ENCODE data around the gene NUAK1.

The NUAK1 gene

GRCh38 chr12:106171117-106171750 is 32.5 kb upstream of the NUAK1 start:
- Histone ChIP-seq H3K4me1 (ENCODE audit: control insufficient read depth, insufficient read depth, low read length) (no peaks in the 10 kb centered on the region), H3K4me3 (ENCODE audit: low read depth, low read length) (no peak overlapping the region), H3K9ac (ENCODE audit: low read depth, low read length) (no peak overlapping the region), H3K27me3 (ENCODE audit: control insufficient read depth, insufficient read depth, low read length) (no peaks in the 10 kb centered on the region), H3K9me3 (ENCODE audit: control insufficient read depth, insufficient read depth, low read length) (no peaks in the 10 kb centered on the region), H3K36me3 (ENCODE audit: control insufficient read depth, insufficient read depth, low read length) (no peaks in the 10 kb centered on the region)

DNA sequence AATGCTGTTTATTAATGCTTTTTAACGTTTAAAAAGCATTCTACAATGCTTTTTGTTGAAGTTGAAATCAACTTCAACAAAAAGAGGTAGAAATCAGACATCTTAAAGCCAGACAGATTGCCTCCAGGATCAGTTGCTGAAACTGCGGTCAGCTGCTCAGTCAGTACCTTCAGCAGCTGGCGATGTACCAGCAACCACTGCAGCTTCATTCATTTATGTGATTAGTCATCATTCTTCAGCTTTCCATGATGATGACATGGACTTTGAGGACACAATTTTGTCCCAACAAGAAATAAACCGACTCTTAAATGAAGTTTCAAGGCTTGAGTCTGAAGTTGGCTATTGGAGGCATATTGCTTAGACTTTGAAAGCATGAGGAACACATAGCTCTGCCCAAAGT is 31.5 kb upstream of the NUAK1 start:
- Histone ChIP-seq H3K4me3 (ENCODE audit: low read depth, low read length) (no peak overlapping the region), H3K9me3 (ENCODE audit: control insufficient read depth, insufficient read depth, low read length) (no peaks in the 10 kb centered on the region), H3K27me3 (ENCODE audit: control insufficient read depth, insufficient read depth, low read length) (no peaks in the 10 kb centered on the region), H3K36me3 (ENCODE audit: control insufficient read depth, insufficient read depth, low read length) (no peaks in the 10 kb centered on the region), H3K9ac (ENCODE audit: low read depth, low read length) (no peak overlapping the region), H3K4me1 (ENCODE audit: control insufficient read depth, insufficient read depth, low read length) (no peaks in the 10 kb centered on the region)

GRCh38 chr12:106163712-106164111 is 25.0 kb upstream of the NUAK1 start:
- H3K9me3 ChIP-seq (ENCODE audit: control insufficient read depth, insufficient read depth, low read length), result no peaks in the 10 kb centered on the region
- H3K4me1 ChIP-seq (ENCODE audit: control insufficient read depth, insufficient read depth, low read length), result no peaks in the 10 kb centered on the region
- no peak overlapping the region for H3K4me3 ChIP-seq (ENCODE audit: low read depth, low read length)
- no peaks in the 10 kb centered on the region for H3K27me3 ChIP-seq (ENCODE audit: control insufficient read depth, insufficient read depth, low read length)
- no peaks in the 10 kb centered on the region for H3K36me3 ChIP-seq (ENCODE audit: control insufficient read depth, insufficient read depth, low read length)
- H3K9ac ChIP-seq (ENCODE audit: low read depth, low read length), result no peak overlapping the region

- Histone ChIP-seq H3K9ac (ENCODE audit: low read depth, low read length) (no peak overlapping the region), H3K4me1 (ENCODE audit: control insufficient read depth, insufficient read depth, low read length) (no peaks in the 10 kb centered on the region), H3K4me3 (ENCODE audit: low read depth, low read length) (no peak overlapping the region), H3K9me3 (ENCODE audit: control insufficient read depth, insufficient read depth, low read length) (no peaks in the 10 kb centered on the region), H3K27me3 (ENCODE audit: control insufficient read depth, insufficient read depth, low read length) (no peaks in the 10 kb centered on the region), H3K36me3 (ENCODE audit: control insufficient read depth, insufficient read depth, low read length) (no peaks in the 10 kb centered on the region)
These were observed 22.7 kb upstream of the NUAK1 start for GRCh38 chr12:106161491-106161890.

DNA sequence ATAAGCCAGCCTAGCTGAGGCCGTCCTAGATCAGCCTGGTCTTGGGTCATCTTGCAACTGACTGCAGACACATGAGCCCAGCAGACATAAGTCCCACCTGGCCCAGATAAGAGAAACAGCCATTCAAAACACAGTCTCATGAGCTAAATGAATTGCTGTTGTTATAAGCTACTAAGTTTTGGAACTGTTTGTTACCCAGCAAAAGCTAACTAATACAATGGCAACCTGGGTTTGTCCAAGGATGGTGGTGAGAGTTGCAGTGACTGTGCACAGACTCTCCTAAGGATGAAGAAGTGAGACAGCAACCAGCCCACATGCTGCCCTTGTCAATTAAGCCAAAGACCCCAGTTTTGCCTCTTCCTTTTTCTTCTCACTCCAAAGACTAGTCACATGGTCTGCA is 22.2 kb upstream of the NUAK1 start:
- Histone ChIP-seq H3K36me3 (ENCODE audit: control insufficient read depth, insufficient read depth, low read length) (no peaks in the 10 kb centered on the region), H3K27me3 (ENCODE audit: control insufficient read depth, insufficient read depth, low read length) (no peaks in the 10 kb centered on the region), H3K4me1 (ENCODE audit: control insufficient read depth, insufficient read depth, low read length) (no peaks in the 10 kb centered on the region), H3K4me3 (ENCODE audit: low read depth, low read length) (no peak overlapping the region), H3K9me3 (ENCODE audit: control insufficient read depth, insufficient read depth, low read length) (no peaks in the 10 kb centered on the region), H3K9ac (ENCODE audit: low read depth, low read length) (no peak overlapping the region)

DNA sequence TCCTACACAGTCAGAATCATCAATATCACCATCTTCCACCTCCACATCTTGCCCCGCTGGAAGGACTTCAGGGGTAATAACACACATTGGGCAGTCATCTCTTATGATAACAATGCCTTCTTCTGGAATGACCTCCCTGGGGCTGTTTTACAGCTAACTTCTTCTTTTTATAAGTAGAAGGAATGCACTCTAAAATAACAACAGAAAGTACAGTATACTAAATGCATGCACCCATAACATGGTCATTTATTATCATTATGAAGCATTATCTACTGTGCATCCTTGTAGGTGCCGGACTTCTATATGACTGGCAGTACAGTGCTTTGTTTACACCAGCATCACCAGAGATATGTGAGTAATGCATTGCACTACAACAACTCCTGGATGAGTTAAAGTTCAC is 19.0 kb upstream of the NUAK1 start:
- H3K36me3 ChIP-seq (ENCODE audit: control insufficient read depth, insufficient read depth, low read length), result no peaks in the 10 kb centered on the region
- H3K4me3 ChIP-seq (ENCODE audit: low read depth, low read length), result no peak overlapping the region
- no peaks in the 10 kb centered on the region for H3K4me1 ChIP-seq (ENCODE audit: control insufficient read depth, insufficient read depth, low read length)
- no peak overlapping the region for H3K9ac ChIP-seq (ENCODE audit: low read depth, low read length)
- H3K9me3 ChIP-seq (ENCODE audit: control insufficient read depth, insufficient read depth, low read length), result no peaks in the 10 kb centered on the region
- H3K27me3 ChIP-seq (ENCODE audit: control insufficient read depth, insufficient read depth, low read length), result no peaks in the 10 kb centered on the region

DNA sequence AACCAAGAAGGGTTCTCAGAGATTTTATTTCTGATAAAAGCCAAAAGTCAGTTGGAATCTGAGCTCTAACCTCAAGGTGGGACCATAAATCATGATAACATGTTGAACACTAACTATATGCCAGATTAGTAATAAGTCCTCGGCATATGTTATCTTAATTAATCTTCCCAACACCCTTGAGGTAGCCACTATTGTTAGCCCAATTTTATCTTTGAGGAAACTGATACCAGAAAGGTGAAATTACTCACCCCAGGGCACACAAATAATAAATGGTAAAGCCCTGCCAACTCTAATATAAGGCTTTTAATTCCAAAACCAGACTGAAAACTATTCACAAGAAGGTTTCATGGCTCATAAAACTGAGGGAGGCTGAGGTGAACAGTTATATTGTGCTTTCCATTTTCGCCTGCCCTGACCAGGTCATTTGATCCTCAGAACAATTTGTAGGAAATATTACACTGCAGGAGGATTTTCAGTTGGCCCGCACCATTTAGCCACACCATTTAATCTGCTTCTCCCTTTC is 16.1 kb upstream of the NUAK1 start:
- H3K27me3 ChIP-seq (ENCODE audit: control insufficient read depth, insufficient read depth, low read length), result no peaks in the 10 kb centered on the region

DNA sequence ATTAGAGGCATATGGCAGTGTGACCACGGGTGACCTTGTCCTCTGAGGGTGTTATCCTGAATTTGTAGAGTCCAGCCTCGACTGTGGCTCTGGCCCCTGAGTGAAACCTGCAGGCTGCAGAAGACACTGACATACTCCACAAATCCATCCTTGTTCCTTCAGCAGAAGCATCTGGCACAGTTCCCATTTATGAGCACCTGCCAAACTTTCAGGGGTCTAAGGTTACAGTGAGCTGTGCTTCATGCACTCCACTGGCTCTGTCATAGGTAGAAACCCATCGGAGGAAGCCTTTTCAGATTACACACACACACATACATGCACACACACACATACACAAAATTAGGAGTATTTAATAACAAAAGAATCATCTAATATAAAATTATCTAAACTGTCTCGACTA is 13.6 kb upstream of the NUAK1 start:
- H3K36me3 ChIP-seq (ENCODE audit: control insufficient read depth, insufficient read depth, low read length), result no peaks in the 10 kb centered on the region
- H3K9me3 ChIP-seq (ENCODE audit: control insufficient read depth, insufficient read depth, low read length), result no peaks in the 10 kb centered on the region
- no peaks in the 10 kb centered on the region for H3K4me1 ChIP-seq (ENCODE audit: control insufficient read depth, insufficient read depth, low read length)
- no peaks in the 10 kb centered on the region for H3K27me3 ChIP-seq (ENCODE audit: control insufficient read depth, insufficient read depth, low read length)
- no peak overlapping the region for H3K4me3 ChIP-seq (ENCODE audit: low read depth, low read length)
- no peak overlapping the region for H3K9ac ChIP-seq (ENCODE audit: low read depth, low read length)

More for the DNA sequence above, 16.1 kb upstream of the NUAK1 start:
- Histone ChIP-seq H3K4me3 (ENCODE audit: low read depth, low read length) (no peak overlapping the region), H3K9ac (ENCODE audit: low read depth, low read length) (no peak overlapping the region), H3K4me1 (ENCODE audit: control insufficient read depth, insufficient read depth, low read length) (no peaks in the 10 kb centered on the region), H3K36me3 (ENCODE audit: control insufficient read depth, insufficient read depth, low read length) (no peaks in the 10 kb centered on the region), H3K9me3 (ENCODE audit: control insufficient read depth, insufficient read depth, low read length) (no peaks in the 10 kb centered on the region)

DNA sequence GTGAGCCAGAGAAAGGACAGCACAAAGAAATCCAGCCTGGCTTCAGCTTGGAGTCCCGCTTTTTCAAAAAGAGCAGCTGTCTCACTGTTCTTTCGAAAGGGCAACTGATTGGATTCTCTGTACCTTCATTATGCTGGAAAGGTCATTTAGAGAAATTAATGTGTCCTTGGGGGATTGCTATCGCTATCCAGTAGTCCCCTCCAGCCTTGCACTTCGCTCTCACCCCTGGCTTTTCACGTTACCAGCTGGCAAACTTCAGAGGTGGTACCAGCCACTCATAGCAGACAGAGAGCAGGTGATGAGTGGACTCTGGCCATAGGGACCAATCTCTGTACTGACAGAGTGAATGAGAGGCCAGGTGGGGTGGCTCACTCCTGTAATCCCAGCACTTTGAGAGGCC is 11.8 kb upstream of the NUAK1 start:
- no peaks in the 10 kb centered on the region for H3K36me3 ChIP-seq (ENCODE audit: control insufficient read depth, insufficient read depth, low read length)
- H3K4me1 ChIP-seq (ENCODE audit: control insufficient read depth, insufficient read depth, low read length), result peaks cover 4% of the 10 kb centered on the region
- H3K9me3 ChIP-seq (ENCODE audit: control insufficient read depth, insufficient read depth, low read length), result no peaks in the 10 kb centered on the region
- H3K4me3 ChIP-seq (ENCODE audit: low read depth, low read length), result no peak overlapping the region
- H3K9ac ChIP-seq (ENCODE audit: low read depth, low read length), result no peak overlapping the region
- H3K27me3 ChIP-seq (ENCODE audit: control insufficient read depth, insufficient read depth, low read length), result no peaks in the 10 kb centered on the region

DNA sequence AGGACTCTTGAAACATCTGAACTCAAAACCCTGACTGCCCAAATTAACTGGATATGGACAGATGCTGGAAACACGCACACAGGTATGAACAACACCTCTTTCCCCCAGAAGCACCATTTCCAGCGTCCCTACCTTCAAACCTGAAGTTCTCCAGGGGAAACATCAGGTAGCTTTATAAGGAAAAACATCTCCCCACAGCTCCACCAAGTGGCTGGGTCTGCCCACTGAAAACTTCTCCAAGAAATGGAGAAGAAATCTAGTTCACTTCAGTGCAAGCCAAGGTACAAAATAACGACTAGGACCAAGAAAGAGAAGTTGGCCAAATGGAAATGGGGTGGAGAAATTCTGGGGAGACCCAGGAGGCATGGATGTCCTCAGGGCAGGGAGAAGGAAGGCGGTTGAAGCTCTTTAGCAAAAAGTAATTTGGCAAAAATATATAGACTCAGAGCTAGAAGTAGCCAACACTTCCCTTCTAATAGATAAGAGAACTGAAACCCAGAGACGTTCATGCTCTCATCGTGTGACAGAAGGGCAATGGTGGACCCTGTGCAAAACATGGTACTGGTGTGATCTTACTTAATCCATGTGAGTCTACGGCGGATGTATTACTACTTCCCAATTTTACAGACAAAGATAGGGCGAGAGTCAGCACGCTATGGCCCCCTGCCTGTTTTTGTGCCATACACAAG is 10.5 kb upstream of the NUAK1 start:
- H3K36me3 ChIP-seq (ENCODE audit: control insufficient read depth, insufficient read depth, low read length), result no peaks in the 10 kb centered on the region
- H3K9me3 ChIP-seq (ENCODE audit: control insufficient read depth, insufficient read depth, low read length), result no peaks in the 10 kb centered on the region
- no peak overlapping the region for H3K9ac ChIP-seq (ENCODE audit: low read depth, low read length)
- peaks cover 9% of the 10 kb centered on the region for H3K4me1 ChIP-seq (ENCODE audit: control insufficient read depth, insufficient read depth, low read length)
- no peak overlapping the region for H3K4me3 ChIP-seq (ENCODE audit: low read depth, low read length)
- H3K27me3 ChIP-seq (ENCODE audit: control insufficient read depth, insufficient read depth, low read length), result no peaks in the 10 kb centered on the region

DNA sequence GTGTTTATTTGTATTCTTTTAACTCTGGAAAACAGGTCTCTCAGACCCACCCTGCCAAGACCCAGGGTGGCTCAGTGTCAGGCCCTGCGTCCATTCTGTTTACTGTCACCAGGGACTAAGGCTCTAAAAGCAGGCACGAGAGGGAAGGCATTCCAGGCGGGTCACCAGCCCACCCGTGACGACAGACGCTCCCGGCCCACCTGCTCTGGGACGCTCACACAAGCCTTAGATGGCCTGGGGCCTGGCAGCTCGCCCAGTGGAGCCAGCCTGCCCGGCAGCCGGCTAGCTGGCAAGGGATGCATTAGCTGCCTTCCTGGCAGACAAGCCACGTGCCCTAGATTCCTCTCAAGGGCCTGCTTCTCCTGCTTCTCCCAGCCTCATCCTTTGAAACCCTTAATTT is 9.2 kb upstream of the NUAK1 start:
- Histone ChIP-seq H3K9ac (ENCODE audit: low read depth, low read length) (no peak overlapping the region), H3K36me3 (ENCODE audit: control insufficient read depth, insufficient read depth, low read length) (peaks cover under 1% of the 10 kb centered on the region), H3K27me3 (ENCODE audit: control insufficient read depth, insufficient read depth, low read length) (no peaks in the 10 kb centered on the region), H3K4me3 (ENCODE audit: low read depth, low read length) (no peak overlapping the region), H3K9me3 (ENCODE audit: control insufficient read depth, insufficient read depth, low read length) (no peaks in the 10 kb centered on the region), H3K4me1 (ENCODE audit: control insufficient read depth, insufficient read depth, low read length) (peaks cover 10% of the 10 kb centered on the region)

DNA sequence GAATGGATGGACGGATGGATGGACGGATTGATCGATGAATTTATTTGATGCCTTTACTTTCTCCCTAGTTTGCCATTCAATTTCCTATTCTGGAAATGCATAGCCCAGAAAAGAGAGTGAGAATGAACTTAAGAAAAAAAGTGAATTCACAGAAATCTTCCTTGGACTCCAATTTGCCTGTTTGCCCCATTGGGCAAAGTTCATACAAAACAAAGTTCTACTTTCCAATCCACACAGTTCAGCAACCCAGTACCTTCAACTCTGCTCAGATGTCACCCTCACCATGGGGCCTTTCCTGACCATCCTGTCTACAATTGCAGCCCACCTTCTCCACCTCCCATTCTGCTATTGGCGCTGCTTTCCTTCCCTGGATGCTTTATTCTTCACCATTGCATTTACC is 8.2 kb upstream of the NUAK1 start:
- Histone ChIP-seq H3K4me1 (ENCODE audit: control insufficient read depth, insufficient read depth, low read length) (peaks cover 17% of the 10 kb centered on the region), H3K9ac (ENCODE audit: low read depth, low read length) (no peak overlapping the region), H3K27me3 (ENCODE audit: control insufficient read depth, insufficient read depth, low read length) (no peaks in the 10 kb centered on the region), H3K36me3 (ENCODE audit: control insufficient read depth, insufficient read depth, low read length) (peaks cover 2% of the 10 kb centered on the region), H3K9me3 (ENCODE audit: control insufficient read depth, insufficient read depth, low read length) (no peaks in the 10 kb centered on the region), H3K4me3 (ENCODE audit: low read depth, low read length) (no peak overlapping the region)

Data from iPS-15b (cell line).